GM18867 (cell line): ENCODE results near the gene EDRF1.
A peak's percentile ranks its signal among the peaks of the same experiment; 100 is the strongest.

Source experiments
- ATAC-seq: cut with Tn5 transposase; IDR thresholded peaks from one replicate; pipeline ENCODE4 v1.9.1; 2021; ENCODE audit warnings: mild to moderate bottlenecking, moderate library complexity; ENCODE audit not compliant: unreplicated experiment

The EDRF1 gene

DNA sequence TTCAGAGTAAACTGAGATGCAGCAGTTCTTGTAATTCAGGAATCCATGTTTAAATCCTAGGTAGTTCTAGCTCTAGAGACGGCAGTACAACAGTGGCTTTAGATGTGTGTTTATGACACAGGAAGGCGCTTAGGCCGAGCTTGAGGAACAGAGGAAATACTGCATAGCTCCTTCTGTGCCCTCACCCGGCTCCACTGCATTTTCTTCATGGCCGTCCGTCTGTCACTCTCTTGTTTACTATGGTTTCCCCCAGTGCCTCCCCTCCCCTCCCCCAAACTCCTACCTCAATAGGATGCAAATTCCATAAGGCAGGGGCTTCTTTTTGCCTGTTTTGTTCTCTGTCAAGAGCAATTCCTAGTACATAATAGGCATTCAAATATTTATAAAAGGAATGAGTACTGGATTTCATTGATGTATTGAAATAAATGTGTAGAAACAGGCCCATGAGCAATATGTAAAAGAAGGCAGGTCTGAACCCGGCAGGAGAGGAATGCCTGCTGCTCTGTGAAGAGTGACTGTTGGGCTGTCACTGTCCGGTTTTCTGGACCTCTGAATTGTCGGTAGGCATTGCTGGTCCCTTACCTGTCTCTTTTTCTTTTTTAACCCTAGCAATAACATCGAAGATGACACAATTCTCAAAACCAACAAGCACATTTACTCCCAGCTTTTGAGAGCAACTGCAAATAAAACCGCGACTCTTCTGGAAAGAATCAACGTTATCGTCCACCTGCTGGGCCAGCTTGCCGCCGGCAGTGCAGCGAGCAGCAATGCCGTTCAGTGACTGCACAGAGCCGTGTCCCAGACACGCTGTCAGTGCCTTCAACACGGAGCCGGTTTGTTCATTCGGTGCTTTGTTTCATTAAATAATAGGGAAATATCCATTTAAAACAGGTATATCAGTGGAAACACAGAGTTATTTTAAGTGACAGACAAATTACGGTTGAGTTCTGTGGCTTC is 43.5 kb downstream of the EDRF1 start:
- ATAC-seq = no peak

GRCh38 chr10:125765835-125766234 is 46.3 kb downstream of the EDRF1 start:
- no peak for ATAC-seq

GRCh38 chr10:125766511-125766910 is 47.0 kb downstream of the EDRF1 start:
- no peak for ATAC-seq

GRCh38 chr10:125768219-125768855 is 48.8 kb downstream of the EDRF1 start:
- ATAC-seq = no peak

DNA sequence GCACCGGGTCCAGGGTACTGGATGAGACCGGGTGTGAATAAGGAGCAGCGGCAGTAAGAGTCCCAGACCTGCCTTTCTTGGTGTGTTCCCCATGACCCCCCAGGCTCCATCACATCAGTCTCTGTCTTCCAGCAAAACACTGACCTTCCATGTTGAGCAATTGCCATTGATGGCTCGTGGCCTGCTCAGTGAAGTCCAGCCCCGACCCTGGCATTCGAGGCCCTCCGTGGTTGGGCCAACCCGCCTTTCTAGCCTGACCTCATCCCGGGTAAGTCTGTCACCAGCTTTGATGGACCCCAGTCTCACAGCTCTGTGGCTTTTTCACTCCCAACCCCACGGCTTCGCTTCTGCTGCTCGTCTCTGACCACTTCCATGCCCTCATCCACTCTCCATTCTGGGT is 49.7 kb downstream of the EDRF1 start:
- no peak for ATAC-seq

DNA sequence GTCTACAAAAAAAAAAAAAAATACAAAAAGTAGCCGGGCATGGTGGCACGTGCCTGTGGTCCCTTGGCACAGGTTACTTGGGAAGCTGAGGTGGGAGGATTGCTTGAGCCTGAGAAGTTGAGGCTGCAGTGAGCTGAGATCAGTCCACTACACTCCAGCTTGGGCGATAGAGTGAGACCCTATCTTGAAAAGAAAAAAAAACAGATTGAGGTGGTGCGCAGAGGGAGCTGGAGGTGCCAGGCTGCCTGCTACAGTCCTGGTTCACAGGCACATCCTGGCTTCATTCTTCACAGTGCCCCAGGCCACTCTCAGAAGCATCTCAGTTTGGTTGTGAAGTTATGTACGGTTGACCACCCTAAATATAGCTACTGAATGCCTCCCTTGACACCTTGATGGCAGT is 51.3 kb downstream of the EDRF1 start:
- no peak for ATAC-seq

DNA sequence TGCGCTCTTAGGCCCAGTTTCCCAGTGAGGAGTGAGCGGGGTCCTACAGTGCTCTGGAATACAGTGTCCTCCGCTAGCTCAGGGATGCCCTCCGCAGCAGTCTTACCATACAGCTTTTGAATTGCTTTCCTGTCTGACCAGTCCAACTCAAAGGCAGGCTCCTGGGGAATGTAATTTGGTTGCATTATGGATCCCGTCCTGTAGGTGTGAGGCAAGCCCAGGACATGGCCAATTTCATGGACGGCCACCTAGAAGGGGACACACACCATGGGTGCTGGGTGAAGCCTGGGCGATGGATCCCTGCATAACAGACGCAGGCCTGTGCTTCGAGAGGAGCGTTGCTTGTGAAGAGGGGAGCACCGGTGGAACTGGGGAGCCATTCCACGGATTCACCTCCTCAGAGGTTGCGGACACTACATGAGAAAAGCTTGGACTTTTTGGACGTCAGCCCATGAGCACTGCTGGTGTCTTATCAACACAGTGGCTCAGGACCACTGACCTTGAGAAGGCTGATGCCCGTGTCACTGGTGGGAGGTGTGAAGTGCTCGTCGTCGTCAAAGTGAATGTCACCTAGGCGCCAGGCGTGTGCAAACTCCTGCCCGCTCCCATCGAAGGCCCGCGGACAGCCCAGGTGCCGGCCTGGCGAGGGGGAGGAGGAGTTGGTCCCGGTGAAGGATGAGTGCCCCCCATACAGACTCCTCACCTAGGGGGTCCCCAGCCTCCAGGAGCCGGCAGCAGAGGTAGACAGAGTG is 52.8 kb downstream of the EDRF1 start:
- ATAC-seq = no peak

DNA sequence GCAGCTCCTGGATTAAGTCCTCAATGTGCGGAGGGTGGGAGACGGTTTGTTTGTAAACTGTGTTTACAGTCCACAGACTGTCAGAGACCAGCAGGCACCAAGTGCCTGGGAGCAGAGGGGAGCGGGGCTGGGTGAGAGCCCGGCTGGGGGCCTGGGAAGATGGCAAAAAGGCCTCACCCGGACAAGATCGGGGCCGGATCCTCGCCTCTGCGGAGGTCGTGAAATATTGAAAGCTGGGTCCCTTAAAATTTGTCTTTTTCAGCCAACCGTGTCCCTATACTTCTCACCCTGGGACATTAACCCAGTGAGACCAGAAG is 53.3 kb downstream of the EDRF1 start:
- ATAC-seq = no peak

DNA sequence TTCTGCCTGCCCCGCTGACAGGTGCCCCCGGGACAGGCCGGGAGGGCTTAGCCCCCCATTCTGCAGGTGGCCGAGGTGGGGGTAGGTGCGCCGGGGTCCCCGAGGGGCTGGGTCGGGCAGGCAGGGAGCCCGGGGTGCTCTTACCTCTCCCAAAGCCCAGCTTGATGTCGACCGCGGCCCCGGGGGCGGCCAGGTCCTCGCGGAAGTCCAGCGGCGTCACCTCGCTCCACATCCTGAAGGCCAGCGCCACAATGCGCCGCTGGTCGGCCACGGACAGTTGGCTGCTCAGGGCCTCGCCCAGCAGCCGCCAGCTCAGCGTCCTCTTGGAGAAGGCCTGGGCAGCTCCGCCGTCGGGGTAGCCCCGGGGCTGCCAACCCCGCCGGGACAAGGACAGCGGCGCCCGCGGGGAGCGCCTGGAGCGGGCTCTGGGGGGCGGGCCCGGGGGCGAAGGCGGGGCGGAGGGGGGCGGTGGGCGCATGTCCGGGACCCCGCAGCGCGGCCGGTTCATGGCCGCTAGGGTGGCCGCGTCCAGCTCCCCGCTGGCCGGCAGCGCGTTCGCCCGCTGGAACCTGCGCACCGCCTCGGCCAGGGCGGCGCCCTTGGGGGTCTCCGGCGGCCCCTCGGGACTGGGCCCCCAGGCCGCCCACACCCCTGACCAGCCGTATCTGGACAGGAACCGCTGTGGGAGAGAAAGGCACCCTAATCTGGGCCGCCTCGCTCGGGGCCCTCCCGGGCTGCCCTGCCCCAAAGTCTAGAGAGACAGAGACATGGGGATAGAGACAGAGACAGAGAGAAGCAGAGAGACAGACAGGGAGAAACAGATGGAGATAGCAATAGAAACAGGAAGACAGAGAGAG is 54.4 kb downstream of the EDRF1 start:
- no peak for ATAC-seq

DNA sequence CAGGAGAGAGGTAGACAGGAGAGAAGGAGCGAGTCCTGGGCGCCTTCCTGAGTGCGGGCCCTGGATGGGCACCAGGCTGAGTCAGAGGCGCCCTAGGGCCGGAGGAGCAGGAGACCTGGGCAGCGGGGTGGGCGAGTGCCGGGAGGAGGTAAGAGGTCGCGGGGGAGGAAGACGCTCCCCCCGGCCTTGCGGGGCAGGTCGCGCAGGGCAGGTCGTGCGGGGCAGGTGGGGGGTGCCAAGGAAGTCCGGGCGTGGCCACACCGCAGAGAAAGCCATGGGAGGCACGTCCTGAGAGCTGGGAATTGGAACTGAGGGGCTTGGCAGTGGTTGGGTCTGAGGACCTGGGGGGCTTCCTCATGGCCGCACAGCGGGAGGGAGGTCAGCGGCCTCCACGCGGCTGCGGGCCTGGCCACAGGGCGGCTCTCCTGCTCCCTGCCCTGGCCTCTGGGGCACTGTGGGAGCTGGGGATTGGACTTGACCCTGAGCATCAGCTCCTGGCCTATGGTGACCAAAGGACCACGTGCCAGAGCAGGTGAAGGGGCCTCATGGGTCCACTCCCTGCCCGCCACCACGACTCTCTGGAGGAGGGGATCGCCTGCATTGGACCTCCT is 55.2 kb downstream of the EDRF1 start:
- ATAC-seq = no peak

DNA sequence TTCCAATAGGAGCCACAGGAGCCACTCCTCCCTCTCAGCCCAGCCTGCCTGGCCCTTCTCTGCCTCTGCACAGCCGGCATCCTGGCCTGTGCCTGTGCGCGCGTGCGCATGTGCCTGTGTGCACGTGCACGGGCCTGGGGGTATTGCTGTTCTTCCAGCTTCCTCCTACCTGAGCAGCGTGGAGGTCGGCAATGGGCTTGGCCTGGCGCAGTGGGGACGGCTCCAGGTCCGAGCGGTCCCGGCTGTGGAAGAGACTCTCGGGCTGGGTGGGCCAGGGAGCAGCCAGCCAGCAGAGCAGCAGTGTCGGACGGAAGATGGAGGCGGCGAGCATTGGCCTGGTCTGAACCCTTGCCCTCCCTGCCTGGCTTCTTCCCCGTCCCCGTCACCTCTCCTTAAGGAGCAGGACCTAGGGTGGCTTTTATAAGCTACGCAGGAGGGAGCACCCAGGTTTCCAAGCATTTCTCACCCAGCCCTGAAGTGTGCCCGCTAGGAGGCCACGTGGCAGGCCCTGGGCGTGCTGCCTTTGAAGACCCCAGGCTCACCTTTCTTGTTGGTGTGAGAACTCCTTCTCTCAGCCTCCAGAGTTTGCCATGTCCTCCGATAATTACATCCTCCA is 56.1 kb downstream of the EDRF1 start, which contains the start of gene MMP21:
MMP21 (minus strand) TSS at position 331 of the 616 bp plus-strand sequence; CDS start at position 331, 0 bp downstream.
- no peak for ATAC-seq

DNA sequence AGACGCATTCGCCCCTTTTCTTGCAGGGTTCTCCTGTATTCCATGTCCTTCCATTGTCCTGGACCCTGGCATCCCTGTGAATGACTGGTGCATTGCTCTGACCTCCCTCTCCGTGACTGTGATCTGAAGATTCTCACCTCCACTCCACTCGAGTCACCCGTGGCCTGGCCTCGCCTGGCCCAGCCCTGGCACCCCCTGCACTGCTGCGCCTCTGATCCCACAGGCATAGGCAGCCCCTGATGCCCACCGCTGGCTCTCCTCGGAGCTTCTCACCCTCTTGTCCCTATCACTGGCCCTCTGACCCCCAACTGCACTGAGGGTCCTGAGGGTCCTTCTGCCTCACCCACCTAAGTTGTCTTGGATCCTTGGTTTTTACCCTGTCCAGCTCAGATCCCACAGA is 58.3 kb downstream of the EDRF1 start:
- no peak for ATAC-seq

GRCh38 chr10:125778556-125778955 is 59.0 kb downstream of the EDRF1 start:
- ATAC-seq = no peak

DNA sequence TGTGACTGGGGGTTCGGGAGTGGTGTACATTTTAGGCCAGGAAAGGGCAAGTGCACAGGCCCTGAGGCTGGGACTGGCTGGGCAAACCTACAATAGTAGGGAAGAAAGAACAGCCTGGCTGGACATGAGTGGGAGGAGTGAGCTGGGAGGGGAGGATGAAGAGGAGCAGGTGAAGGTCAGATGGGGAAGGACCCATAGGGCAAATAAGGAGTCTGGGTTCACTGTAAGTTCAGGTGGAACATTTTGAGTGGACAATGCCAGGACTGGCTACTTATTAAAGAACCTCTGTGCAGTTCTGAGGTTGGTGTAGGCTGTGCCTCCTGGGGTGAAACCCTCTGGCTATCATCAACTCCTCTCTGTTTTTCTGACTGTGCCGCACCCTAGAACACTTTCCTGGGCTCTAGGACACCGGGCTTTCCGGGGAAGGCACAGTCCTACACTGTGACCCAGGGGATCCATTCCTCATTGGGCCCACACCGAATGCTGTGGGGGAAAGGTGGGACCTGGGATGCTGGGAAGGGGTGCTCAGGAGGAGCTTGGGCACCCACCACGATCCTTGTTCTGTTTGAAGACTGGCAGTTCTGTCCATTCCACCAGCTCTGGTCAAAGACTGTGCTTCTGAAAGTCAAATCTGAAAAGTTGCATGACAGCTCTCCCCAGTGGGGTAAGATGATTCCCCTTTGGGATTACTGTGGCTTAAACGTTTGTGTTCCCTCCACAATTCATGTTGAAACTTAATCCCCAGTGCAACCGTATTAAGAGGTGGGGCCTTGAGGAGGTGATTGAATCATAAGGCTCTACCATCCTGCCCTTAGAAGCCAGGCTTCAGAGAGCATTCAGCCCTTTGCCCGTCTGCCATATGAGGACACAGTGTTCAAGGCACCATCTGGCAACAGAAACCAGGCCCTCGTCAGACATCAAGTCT is 60.2 kb downstream of the EDRF1 start:
- ATAC-seq = no peak

- ATAC-seq = no peak
Observed at GRCh38 chr10:125781374-125781773, 61.9 kb downstream of the EDRF1 start.

GRCh38 chr10:125782054-125782453 is 62.5 kb downstream of the EDRF1 start:
- no peak for ATAC-seq

DNA sequence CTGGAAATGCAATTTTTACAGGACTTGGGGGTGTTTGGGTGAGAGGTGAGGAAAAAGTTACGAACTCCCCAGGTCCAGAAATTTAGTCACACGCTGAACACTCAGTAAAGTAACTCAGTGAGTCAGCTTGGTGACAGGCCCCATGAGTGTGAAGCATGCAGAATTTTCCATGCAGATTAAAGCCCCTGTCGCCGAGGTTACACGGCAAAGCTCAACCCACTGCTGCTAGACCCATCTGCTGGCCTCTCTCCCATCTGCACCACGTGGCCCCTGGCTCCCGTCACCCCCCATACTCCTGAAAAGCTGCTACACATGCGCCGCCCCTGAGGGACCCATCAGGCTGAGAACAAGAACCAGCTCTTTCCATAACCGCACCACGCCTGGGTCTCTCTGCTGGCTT is 63.1 kb downstream of the EDRF1 start:
- no peak for ATAC-seq

DNA sequence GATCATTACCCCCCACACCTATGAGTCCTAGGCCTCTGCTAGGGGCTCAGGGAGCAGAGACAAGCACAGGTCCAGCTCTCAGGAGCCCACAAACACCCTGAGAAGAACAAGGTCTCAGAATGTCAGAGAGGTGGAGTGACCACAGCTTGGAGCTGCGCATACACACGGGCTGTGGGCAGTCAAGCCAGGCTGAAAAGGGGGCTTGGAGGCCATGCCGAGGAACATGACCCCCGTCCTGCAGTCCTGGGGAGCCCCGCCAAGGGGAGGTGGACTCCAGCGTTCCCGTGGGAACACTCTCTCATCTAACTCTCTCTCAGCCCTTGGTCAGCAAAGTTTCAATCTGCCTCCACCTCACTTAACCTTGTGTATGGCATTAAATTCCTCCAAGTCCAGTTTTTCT is 63.9 kb downstream of the EDRF1 start:
- ATAC-seq = no peak

DNA sequence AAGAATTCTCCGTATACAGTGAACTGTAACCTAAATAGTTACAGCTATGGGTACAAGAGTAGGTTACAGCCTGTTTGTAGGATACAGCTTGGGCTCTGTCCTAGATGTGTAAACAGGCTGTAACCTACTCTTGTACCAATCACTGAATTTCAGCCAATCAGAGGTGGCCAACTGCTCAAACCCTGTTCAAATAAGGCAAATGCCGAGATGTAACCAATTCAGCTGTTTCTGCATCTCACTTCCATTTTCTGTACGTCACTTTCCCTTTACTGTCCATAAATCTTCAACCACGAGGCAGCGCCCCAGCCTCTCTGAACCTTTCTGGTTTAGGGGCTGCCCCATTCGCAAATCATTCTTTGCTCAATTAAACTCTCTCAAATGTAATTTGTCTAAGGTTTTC is 64.4 kb downstream of the EDRF1 start:
- peak; percentile 85 for ATAC-seq
